GM12801 (cell line): Measurements from ENCODE around the gene UMAD1.

Experiments used
- CTCF ChIP-seq: IDR thresholded peaks from one replicate; pipeline ENCODE4 v1.5.1; 2011; ENCODE audit warnings: control low read depth; ENCODE audit not compliant: insufficient read length; ENCODE audit errors: extremely low read depth

The UMAD1 gene

GRCh38 chr7:7614018-7614741 is 26.4 kb upstream of the UMAD1 start:
- TF ChIP-seq CTCF, result no peak

- TF ChIP-seq CTCF, result no peak
These were observed 23.0 kb upstream of the UMAD1 start for GRCh38 chr7:7617550-7617949.

- no peak for TF ChIP-seq CTCF
These were observed 22.1 kb upstream of the UMAD1 start for GRCh38 chr7:7618410-7618809.

GRCh38 chr7:7620236-7620635 is 20.3 kb upstream of the UMAD1 start:
- TF ChIP-seq CTCF, result no peak

GRCh38 chr7:7620644-7621210 is 19.8 kb upstream of the UMAD1 start:
- TF ChIP-seq CTCF, result no peak

- TF ChIP-seq CTCF, result no peak
These were observed 12.1 kb upstream of the UMAD1 start for GRCh38 chr7:7628476-7628875.

GRCh38 chr7:7630626-7631329 is 9.8 kb upstream of the UMAD1 start:
- TF ChIP-seq CTCF, result no peak
